HEK293 (cell line): ENCODE measurements around the gene QRFPR.
A peak's percentile ranks its signal among the peaks of the same experiment; 100 is the strongest.

Experiments used
- CTCF ChIA-PET: fragments of 350-600 bp; formaldehyde crosslinking; extraction: SDS; loops from one replicate; lab custom pipeline; 2021; ENCODE audit warnings: antibody characterized with exemption; lab: Yijun Ruan, JAX
- POLR2A ChIA-PET: fragments of 300-600 bp; formaldehyde crosslinking; extraction: SDS; loops from one replicate; lab custom pipeline; 2020; ENCODE audit warnings: antibody characterized with exemption, inconsistent platforms; lab: Yijun Ruan, JAX
- H3K27ac ChIP-seq: fragments of 200-500 bp; sonication (Bioruptor generic); 2 replicates; pipeline ENCODE4 v1.5.1; 2014; ENCODE audit warnings: low read depth, low read length, control low read depth, inconsistent platforms; ENCODE audit errors: extremely low read depth
- H3K36me3 ChIP-seq, 2 experiments: fragments of 200-500 bp in 1 of 2; sonication (Bioruptor generic) in 1 of 2; 1 replicate in 1 of 2; 2 replicates in 1 of 2; pipeline ENCODE4 v1.5.1; 2014 to 2017; ENCODE audit warnings: inconsistent platforms in 2 of 2, low read length in 2 of 2; ENCODE audit not compliant: control insufficient read depth in 2 of 2, insufficient read depth in 1 of 2
- H3K4me1 ChIP-seq: fragments of 200-500 bp; sonication (Bioruptor generic); 2 replicates; pipeline ENCODE4 v1.5.1; 2014; ENCODE audit warnings: mild to moderate bottlenecking, low read length, inconsistent platforms; ENCODE audit not compliant: control insufficient read depth, insufficient read depth
- H3K4me3 ChIP-seq: 2 replicates; pipeline ENCODE4 v1.5.1; 2011; ENCODE audit warnings: low read depth, mild to moderate bottlenecking, control low read depth, low read length, moderate library complexity
- H3K9me3 ChIP-seq: fragments of 200-500 bp; sonication (Bioruptor generic); 2 replicates; pipeline ENCODE4 v1.5.1; 2014; ENCODE audit warnings: low read depth, low read length, inconsistent platforms; ENCODE audit not compliant: control insufficient read depth, insufficient read depth
- CTCF ChIP-seq: fragments of 450-650 bp; formaldehyde crosslinking; IDR thresholded peaks from 2 replicates; pipeline ENCODE4 v1.5.1; 2016; ENCODE audit warnings: missing biosample characterization, missing genetic modification characterization
- HOXD13 ChIP-seq: sonication (generic); formaldehyde crosslinking; IDR thresholded peaks from 2 replicates; pipeline ENCODE4 v1.8.0; 2022; ENCODE audit warnings: missing genetic modification reagents, borderline replicate concordance
- REST ChIP-seq: fragments of 450-650 bp; formaldehyde crosslinking; IDR thresholded peaks from 2 replicates; pipeline ENCODE4 v1.5.1; 2016; ENCODE audit warnings: missing biosample characterization, missing genetic modification characterization
- ZBTB1 ChIP-seq: fragments of 450-650 bp; formaldehyde crosslinking; IDR thresholded peaks from 2 replicates; pipeline ENCODE4 v1.5.1; 2016; ENCODE audit warnings: missing biosample characterization, missing genetic modification characterization
- ZNF132 ChIP-seq: fragments of 450-650 bp; formaldehyde crosslinking; IDR thresholded peaks from 2 replicates; pipeline ENCODE4 v1.5.1; 2017; ENCODE audit warnings: missing biosample characterization, missing genetic modification characterization, borderline replicate concordance
- ZNF221 ChIP-seq: fragments of 450-650 bp; formaldehyde crosslinking; IDR thresholded peaks from 2 replicates; pipeline ENCODE4 v1.5.1; 2017; ENCODE audit warnings: missing biosample characterization, missing genetic modification characterization, borderline replicate concordance
- ZNF223 ChIP-seq: fragments of 450-650 bp; formaldehyde crosslinking; IDR thresholded peaks from 2 replicates; pipeline ENCODE4 v1.5.1; 2016; ENCODE audit warnings: missing biosample characterization, missing genetic modification characterization
- ZNF449 ChIP-seq: fragments of 450-650 bp; formaldehyde crosslinking; IDR thresholded peaks from 2 replicates; pipeline ENCODE4 v1.5.1; 2017; ENCODE audit warnings: missing biosample characterization, mild to moderate bottlenecking, missing genetic modification characterization, moderate library complexity
- ZNF514 ChIP-seq: fragments of 450-650 bp; formaldehyde crosslinking; IDR thresholded peaks from 2 replicates; pipeline ENCODE4 v1.5.1; 2016; ENCODE audit warnings: missing biosample characterization, missing genetic modification characterization
- ZNF585B ChIP-seq: fragments of 450-650 bp; formaldehyde crosslinking; IDR thresholded peaks from 2 replicates; pipeline ENCODE4 v1.5.1; 2016; ENCODE audit warnings: missing biosample characterization, missing genetic modification characterization
- ZNF654 ChIP-seq: fragments of 450-650 bp; formaldehyde crosslinking; IDR thresholded peaks from 2 replicates; pipeline ENCODE4 v1.5.1; 2016; ENCODE audit warnings: low read depth, missing biosample characterization, missing genetic modification characterization
- ZNF660 ChIP-seq: fragments of 450-650 bp; IDR thresholded peaks from 2 replicates; pipeline ENCODE4 v1.5.1; 2018; ENCODE audit warnings: missing biosample characterization, mild to moderate bottlenecking, missing genetic modification characterization
- ZNF664 ChIP-seq: fragments of 450-650 bp; formaldehyde crosslinking; IDR thresholded peaks from 2 replicates; pipeline ENCODE4 v1.5.1; 2016; ENCODE audit warnings: missing biosample characterization, missing genetic modification characterization
- ZNF692 ChIP-seq: fragments of 450-650 bp; formaldehyde crosslinking; IDR thresholded peaks from 2 replicates; pipeline ENCODE4 v1.5.1; 2016; ENCODE audit warnings: missing biosample characterization, missing genetic modification characterization
- ZSCAN23 ChIP-seq: fragments of 450-650 bp; formaldehyde crosslinking; IDR thresholded peaks from 2 replicates; pipeline ENCODE4 v1.5.1; 2016; ENCODE audit warnings: missing biosample characterization, missing genetic modification characterization

QRFPR gene

GRCh38 chr4:121373841-121374240 lies 7.0 kb downstream of the QRFPR start:
- Histone ChIP-seq H3K4me3 (no peak overlapping the region), H3K27ac (no peak overlapping the region), H3K9me3 (no peaks in the 10 kb centered on the region), H3K4me1 (no peaks in the 10 kb centered on the region), H3K36me3 (no peaks in the 10 kb centered on the region)
- ChIA-PET CTCF (interaction anchor here (0.6 to 3.0 kb wide), 3 partner anchors 48 to 282 kb away, joined by 3 to 9 read pairs (median 5); no protein-coding TSS in a partner anchor), POLR2A (no interaction called here)
- TF ChIP-seq ZBTB1 (tag by site-specific recombination) (no peak), ZNF514 (tag by site-specific recombination) (no peak), ZNF660 (no peak), ZNF692 (tag by site-specific recombination) (no peak), HOXD13 (CRISPR knock-in tag) (no peak), ZNF223 (tag by site-specific recombination) (no peak), REST (tag by site-specific recombination) (no peak), ZSCAN23 (no peak), ZNF664 (tag by site-specific recombination) (no peak), ZNF132 (tag by site-specific recombination) (no peak), ZNF585B (tag by site-specific recombination) (no peak), ZNF449 (tag by site-specific recombination) (no peak), ZNF221 (tag by site-specific recombination) (no peak)

- CTCF ChIA-PET: interaction anchor here (0.6 to 2.4 kb wide), 29 partner anchors 8 to 697 kb away, joined by 3 to 17 read pairs (median 3); no protein-coding TSS in a partner anchor
- TF ChIP-seq CTCF (tag by site-specific recombination) (no peak), ZNF654 (tag by site-specific recombination) (peak; percentile 30)
- no peaks in the 10 kb centered on the region for H3K4me1 ChIP-seq
- no peaks in the 10 kb centered on the region for H3K9me3 ChIP-seq
- POLR2A ChIA-PET: no interaction called here
- no peak overlapping the region for H3K27ac ChIP-seq
- no peaks in the 10 kb centered on the region for H3K36me3 ChIP-seq
- H3K4me3 ChIP-seq: no peak overlapping the region
Measured at GRCh38 chr4:121370729-121371325, 10.0 kb downstream of the QRFPR start.
